SIG-M5 treated with dmso at 0.1 percent for 504 hours (cell line): ENCODE data around the gene PINLYP.
A peak's percentile ranks its signal among the peaks of the same experiment; 100 is the strongest.
"Not testable (repeated sequence)": the region's sequence is repeated elsewhere in the genome, so short reads cannot be mapped to it uniquely, and the experiment has no call there.

ENCODE experiments used
- DNase-seq: peaks from one replicate; lab custom pipeline; 2025; ENCODE audit not compliant: unreplicated experiment; lab: John Stamatoyannopoulos, UW

PINLYP gene

DNA sequence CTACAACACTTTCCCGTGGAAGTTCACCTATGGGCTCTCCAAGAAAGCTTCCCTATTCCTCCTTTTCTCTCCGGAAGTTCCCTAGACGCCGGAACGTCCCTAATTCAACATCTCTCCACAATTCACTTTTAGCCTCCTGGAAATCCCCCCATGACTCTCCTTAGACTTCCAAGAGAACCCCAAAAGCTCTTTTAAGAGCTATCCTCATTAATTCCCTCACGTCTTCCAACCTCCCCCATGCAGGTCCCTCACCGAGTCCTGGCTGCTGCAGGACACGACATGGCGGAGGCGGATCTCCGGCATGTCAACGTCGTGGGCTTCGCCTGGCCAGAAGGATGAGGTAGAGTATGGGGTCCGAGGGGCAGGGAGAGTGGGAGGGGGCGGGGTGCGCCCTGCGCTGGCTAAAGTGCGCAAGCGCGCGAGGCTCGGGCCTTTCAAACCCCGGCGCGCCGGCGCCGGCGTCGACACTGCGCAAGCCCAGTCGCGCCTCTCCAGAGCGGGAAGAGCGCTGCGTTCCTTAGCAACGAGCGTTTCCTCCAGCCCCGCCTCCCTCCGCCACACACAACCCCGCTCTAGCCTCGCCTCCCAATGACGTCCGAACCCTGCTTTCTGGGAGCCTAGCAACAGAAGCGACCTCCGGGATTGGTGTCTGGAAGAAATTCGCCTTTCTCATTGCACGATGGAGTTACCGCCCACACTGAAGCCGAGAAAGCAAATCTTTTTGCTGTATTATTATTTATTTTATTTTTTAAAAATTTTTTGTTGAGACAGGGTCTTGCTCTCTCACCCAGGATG, at the start of gene PINLYP, which contains the start of gene XRCC1:
PINLYP (plus strand) TSS at position 646 of the 795 bp plus-strand sequence. CDS start 1,391 bp downstream, outside the sequence.
XRCC1 (minus strand) TSS at position 372 of the 795 bp plus-strand sequence; CDS start at position 303, 69 bp downstream.
- peak; percentile 98 for DNase-seq

DNA sequence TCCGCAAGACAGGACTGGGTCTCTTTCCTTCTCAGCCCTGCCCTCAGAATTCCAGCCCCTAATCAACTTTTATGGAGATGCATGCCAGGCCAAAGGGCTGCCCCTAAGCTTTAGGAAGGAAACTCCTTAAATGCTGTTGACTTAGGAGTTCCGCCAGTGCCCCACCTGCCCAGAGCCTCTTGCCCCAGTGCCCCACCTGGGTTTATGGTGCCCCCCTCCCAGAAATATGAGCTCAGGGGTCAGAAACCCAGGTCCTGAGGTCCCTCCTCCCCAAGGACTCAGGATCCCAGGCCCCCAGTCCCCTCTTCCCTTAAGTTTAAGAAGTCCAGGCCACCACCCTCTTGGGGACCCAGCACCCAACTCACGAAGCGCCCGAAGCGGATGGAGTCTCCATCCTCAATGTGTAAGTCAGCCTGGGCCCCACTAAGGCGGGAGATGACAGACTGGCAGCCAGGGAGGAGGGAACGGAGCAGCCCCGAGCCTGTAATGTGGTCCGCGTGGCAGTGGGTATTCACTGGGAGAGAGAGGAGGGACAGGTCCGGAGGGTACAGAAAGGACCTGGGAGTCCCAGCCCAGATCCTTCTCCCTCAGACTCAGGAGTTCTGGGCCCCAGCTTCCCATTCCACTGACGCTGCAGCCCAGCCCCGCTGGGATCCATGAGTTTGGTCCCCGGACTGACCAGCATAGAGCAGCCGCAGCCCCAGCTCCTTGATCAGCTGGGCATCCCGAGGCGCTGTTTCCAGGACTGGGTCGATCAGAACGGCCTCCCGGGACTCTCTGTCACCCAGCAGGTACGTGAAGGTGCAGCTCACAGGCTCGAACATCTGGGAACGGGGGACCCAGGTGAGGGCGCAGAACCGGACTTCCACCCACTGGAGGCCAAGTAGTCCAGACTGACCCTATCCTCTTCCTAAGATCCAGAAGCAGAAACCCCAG, 49.5 kb upstream of the PINLYP start:
- DNase-seq, result peak; percentile 41

DNA sequence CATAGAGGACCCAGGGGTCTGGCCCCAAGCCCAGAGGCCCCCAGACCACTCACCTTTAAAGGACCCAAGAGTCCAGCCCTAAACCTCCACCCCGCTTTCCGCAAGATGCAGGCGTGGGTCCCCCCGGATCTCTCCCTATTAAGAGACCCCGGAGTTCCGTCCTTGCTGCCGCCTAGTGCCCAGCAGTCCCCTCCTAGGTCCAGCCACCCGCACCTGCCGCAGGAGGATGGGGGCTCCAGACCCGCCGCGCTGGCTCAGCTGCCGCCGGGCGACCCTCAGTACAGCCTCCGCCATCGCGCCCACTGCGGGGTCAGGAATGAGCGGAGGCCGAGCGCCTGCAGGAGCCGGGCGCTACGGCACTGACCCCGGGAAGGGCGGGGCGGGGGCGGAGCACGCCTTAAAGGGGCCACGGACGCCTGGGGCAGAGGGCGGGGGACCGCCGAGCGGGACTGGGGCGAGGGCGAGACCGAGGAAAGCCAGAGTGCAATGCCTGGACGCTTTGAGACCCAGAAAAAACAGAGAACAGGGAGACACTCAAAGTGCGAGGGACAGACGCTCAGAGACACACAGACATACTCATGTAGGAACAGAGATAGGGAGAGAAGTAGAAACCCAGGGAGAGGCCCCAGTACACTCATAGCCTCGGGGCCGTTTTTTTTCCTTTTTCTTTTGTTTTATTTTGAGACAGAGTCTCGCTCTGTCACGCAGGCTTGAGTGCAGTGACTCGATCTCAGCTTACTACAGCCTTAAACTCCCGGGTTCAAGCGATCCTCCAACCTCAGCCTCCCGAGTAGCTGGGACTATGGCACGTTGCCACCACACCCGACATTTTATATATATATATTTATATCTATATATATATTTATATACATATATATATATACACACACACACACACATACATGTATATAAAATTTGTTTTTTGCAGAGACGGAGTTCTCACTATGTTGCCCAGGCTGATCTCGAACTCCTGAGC, 48.4 kb upstream of the PINLYP start, which contains the start of gene ETHE1:
ETHE1 (minus strand) TSS at position 318 of the 976 bp plus-strand sequence; CDS start at position 294, 24 bp downstream.
- peak; percentile 52 for DNase-seq

DNA sequence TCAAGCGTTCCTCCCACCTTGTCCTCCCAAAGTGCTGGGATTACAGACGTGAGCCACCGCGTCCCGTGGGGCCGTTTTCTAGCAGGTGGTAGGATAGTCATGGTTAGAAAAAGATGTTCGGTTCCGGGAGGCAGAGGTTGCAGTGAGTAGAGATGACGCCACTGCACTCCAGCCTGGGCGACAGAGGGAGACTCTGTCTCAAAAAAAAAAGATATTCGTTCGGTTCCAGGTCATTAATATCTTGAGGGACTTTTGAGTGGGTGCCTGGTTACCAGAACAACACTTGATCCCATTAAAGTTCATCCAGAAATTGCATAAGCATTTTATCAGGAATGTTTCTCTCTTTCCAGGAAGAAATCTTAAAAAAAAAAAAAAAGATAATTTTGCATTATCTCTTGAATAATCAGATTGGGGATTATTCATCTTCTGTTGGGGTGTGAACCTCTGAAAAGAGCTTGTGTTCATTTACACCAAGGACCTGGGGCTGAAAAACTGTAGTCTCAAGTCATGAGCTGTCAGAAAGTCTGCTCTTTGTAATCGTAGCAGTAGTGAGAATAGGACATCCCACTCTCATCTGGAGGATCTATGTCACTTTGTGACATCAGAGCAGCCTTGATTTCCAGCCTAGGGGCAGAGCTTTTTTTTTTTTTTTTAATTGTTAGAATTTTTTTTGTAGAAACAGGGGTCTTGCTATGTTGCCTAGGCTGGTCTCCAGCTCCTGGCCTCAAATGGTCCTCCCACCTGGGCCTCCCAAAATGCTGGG, 47.6 kb upstream of the PINLYP start:
- DNase-seq, result no peak

DNA sequence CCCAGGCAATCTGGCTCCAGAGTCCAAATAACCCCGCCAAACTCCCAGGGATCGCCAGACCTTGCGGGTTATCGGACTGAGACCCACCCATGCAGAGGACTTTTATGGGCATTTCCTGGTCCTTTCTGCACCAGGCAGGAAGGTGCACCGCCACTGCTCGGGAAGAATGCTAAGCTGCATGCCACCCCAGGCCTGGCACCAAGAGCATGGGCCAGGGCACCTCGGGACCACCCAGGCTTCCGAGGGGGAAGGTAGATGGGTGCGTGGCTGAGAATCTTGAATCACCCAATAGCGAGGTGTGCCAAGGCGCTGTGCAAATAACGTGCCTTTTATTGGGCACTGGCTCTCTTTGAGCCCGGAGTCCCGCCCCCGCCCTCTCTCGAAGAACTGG, 43.0 kb upstream of the PINLYP start:
- peak; percentile 53 for DNase-seq

DNA sequence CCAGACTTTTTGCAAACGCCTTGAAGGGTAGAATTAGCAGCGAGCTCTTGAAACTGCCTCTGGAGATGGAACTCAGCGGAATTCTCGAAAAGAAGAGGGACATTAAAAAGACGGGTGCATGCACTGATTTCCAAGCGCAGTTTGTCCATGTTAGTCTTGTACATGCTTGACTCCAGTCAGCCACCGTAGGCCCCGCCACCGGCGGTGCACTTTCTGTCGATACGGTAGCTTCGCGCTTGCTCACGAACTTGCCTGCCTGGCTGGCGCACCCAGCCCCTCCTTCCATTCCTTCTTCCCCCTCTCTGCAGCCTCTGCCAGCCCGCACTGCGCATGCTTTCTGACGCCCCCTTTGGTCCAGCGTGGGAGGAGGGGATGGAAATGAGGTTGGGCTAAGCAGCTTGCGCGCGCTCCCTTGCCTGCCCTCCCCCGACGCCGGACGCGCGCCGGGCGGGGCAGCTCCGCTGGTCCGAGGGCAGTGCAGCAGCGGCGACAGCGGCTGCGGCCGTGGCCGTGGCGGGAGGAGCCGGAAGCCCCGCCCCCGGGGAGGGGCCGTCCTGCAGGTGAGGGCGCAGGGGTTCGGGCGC, 42.5 kb upstream of the PINLYP start, which contains the start of gene ZNF575:
ZNF575 (plus strand) TSS at position 227 of the 584 bp plus-strand sequence. CDS start 1,235 bp downstream, outside the sequence.
- peak; percentile 90 for DNase-seq

DNA sequence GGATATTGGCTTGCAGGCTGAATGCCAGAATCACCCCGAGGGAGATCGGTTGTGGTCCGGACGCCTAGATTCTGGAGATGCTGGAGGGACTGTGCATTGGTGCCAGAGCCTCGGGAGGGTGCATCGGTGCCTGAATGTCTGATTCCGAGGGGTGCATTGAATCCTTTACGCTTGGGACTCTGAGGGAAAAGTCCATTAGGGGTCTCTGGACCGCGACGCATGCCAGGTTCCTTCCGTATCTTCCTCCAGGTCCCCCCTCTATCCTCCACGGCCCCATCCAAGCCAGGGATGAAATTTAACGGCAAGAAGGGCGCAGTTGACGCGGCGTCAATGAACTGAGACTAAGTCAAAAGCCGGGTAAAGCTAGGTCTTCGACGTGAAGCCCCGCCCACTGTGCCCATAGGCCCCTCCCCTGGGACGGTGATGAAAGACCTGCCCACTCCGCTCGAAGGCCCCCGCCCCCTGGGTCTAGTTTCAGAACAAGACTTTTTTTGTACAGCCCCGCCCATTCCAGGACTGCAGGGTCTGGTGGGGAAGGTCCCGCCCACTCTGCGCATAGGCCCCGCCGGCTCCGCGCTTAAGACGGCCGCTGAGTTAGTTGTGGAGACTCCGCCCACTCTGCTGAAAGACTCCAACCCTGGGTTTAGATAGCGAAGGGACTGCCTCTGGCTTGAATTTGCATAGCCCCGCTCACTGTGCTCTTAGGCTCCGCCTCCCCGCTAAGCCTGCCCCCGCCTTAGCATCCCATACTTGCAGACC, 41.9 kb upstream of the PINLYP start:
- peak; percentile 99 for DNase-seq

DNA sequence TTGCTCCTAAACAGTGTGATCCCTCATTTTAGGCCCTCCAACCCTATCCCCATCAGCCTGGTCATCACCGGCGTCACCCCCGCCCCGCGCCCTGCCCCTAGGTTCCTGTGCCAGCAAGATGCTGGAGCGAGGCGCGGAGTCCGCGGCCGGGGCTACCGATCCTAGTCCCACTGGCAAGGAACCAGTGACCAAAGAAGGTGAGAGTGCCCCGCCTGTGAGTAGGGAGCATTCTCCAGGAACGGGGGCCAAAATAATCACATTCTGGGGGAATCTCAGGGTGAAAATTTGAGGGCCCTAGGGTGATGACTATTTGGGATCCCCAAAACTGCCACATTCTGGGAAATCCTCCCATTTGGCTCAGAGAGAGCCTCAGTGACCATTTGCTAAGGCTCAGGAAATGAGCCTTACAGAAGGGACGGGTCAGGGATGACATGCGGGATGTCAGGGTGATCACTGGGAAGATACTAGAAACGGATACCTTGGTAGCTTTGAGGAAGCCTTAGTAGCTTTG, 41.2 kb upstream of the PINLYP start:
- no peak for DNase-seq

DNA sequence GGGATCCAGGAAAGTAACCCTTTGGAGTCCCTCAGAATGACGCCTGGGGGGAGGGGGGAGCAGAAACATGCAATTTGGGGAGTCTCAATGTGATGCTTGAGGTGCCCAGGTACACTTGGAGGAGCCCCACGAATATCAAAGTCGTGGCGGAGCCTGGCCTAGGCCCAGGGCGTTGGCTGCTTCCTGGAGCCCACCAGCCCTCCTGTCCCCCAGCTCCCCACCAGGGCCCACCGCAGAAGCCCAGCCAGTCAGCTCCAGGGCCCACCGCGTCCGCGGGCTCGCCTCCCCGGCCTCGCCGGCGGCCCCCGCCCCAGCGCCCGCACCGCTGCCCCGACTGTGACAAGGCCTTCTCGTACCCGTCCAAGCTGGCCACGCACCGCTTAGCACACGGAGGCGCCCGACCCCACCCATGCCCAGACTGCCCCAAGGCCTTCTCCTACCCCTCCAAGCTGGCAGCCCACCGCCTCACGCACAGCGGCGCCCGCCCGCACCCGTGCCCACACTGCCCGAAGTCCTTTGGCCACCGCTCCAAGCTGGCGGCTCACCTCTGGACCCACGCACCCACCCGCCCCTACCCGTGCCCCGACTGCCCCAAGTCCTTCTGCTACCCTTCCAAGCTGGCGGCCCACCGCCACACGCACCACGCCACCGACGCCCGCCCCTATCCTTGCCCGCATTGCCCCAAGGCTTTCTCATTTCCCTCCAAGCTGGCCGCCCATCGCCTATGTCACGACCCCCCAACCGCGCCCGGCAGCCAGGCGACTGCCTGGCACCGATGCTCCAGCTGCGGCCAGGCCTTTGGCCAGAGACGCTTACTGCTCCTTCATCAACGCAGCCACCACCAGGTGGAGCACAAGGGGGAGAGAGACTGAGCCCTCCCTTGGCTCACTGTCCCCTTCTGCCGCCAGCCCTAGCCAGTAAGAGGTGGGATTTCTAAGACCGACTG, 40.5 kb upstream of the PINLYP start:
- DNase-seq, result no peak

DNA sequence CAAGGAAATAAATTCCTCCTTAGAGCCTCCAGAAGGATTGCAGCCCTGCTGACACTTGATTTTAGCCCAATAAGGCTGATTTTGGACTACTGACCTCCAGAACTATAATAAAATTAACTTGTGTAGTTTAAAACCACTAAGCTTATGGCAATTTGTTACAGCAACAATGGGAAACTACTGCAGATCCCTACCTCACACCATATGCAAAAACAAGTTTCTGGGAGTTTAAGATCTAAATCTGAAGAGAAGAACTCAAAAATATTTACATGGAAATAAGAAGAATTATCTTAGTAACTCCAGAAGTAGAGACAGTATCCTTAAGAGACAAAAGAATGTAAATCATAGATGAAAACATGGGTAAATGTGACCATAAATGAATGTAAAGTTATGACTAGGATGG, 36.7 kb upstream of the PINLYP start:
- no peak for DNase-seq

DNA sequence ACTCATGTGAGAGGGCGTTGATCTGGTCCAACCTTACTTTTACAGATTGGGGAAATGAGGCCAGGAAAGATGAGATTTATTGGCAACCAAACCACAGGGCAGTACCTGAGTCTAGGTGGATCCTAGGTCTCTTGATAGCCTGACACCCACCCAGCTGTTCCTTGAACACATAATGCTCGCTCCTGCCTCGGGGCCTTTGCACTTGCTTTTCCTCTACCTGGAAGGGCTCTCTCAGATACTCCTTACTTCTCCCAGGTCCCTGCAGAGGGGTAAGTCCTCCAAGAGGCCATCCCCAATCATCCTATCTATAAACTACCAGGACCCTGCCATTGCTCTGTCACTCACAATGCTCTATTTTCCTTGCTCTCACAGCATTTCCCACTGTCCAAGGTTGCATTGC, 35.2 kb upstream of the PINLYP start:
- DNase-seq, result no peak

DNA sequence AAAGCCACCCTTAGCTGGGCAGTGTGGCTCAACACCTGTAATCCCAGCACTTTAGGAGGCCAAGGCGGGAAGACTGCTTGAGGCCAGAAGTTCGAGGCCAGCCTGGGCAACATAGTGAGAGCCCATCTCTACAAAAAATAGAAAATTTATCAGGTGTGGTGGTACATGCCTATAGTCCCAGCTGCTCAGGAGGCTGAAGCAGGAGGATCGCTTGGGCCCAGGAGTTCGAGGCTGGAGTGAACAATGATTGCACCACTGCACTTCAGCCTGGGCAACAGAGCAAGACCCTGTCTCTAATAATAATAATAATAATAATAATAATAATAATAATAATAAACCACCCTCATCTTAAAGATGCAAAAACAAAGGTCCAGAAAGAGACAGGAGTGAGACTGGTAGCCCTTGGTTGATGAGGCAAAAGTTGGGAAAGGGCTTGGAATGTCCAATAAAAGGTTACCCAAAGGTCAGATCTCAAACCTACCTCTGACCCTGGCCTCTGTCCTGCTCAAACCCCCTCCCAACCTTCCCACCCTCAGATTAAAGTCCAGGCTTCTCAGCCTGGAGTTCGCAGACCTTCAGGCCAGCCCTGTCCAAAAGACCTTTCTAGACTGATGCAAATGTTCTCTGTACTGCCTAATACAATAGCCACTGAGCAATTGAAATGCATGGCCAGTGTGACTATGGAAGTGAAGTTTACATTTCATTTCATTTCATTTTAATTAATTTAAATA, 33.5 kb upstream of the PINLYP start:
- no peak for DNase-seq

DNA sequence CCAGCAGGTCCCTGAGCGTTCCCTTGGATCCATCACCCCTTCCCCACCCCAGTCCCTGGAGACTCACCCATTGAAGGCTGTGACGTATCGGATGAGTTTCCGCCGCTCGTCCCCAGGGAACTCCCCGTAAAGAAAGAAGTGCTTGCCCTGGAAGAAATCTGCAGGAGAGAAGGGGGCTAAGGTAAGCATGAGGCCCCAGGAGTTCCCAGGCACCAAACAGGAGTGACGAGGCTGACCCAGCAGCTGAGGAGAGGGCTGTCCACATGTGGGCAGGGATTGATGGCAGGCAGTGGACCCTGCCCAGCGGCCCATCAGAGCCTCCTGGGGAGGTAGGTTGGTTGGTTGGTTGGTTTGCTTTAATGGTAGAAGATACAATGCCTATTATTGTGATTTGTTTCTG, 31.5 kb upstream of the PINLYP start:
- no peak for DNase-seq

DNA sequence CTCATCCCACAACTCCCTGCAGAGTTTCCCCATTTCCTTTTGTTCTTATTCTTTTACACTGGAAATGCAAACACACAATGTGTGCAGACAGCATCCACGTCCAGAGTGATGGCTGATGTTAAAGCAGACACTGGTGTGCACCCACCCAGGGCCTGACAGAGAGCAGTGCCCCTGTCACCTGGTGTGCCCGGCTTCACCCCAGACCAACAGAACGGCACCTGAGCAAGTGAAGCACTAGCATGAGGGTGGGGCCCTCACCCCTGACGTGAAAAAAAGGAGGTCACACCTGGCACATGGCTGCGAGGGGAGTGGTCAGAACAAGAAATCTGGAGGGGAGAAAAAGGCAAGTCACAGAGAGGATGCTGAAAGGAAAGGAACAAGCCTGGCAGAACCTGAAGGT, 30.3 kb upstream of the PINLYP start:
- DNase-seq, result no peak

DNA sequence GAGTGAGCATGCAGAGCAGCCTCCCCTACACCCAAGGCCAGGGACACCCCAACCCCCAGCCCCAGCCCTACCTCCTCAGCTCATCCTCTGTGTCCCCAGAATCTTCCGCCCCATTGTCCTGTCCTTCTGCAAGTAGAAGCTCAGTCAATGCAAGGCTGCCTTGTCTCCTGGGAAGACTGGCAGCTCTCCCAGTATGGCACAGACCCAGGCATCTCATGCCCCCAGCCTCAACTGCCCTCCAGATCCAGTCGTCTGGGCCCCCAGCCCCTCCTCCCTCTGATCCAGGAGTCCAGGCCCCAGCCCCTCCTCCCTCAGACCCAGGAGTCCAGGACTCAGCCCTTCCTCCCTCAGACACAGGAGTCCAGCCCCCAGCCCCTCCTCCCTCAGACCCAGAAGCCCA, 29.6 kb upstream of the PINLYP start:
- no peak for DNase-seq

DNA sequence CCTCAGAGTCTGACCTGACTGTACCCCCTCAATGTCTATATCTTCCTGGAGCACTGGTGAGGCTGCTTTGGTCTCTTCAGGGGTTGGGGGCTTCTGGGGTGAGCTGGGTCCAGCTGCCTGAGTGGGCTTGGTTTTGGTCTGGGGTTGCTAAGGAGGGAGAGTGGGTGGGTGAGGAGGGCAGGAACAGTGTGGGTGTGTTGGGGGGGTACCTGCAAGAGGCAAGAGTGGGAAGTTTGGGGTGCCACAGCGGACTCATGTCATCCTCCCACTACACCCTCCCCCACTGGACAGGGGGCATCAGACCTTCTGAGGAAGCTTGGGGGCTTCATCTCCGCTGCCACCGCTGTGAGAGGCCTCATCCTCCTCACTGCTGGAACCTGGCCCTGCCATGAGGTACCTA, 29.0 kb upstream of the PINLYP start:
- DNase-seq, result no peak

DNA sequence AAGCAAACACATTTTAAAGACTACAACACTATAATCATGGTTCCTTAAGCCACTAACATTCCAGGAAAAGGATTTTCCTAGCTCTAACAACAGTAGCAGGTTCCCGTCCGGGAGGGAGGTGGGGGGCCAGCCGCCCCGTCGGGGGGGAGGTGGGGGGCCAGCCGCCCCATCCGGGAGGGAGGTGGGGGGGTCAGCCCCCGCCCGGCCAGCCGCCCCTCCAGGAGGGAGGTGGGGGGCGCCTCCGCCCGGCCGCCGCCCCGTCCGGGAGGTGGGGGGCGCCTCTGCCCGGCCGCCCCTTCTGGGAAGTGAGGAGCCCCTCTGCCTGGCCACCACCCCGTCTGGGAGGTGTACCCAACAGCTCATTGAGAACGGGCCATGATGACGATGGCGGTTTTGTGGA, 27.7 kb upstream of the PINLYP start:
- DNase-seq, result not testable (repeated sequence)
